NCI-H226 (cell line): ENCODE measurements around the gene NTNG1.
A peak's percentile ranks its signal among the peaks of the same experiment; 100 is the strongest.

Source experiments
- DNase-seq: peaks from one replicate; pipeline ENCODE4 v3.0.0-alpha.2; 2015

NTNG1 gene

GRCh38 chr1:107419003-107419402 is 278.2 kb downstream of the NTNG1 start:
- no peak for DNase-seq

DNA sequence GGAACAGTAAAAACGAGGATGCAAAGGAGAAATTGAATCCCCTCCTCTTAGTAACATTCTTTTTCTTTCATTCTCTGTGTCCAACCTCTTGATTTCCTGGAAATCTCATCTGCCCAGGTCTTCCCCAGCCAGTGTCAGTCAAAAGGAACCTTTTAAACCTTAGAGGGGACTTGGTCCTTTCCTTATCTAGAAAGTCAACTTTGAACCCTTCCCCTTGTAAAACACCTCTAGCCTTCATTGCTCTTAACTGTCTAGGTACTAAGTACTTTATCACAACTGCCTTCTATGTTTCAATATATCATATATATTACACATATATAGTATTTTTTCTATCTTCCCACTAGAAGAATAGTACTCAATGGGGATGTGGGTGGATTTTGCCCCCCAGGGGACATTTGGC is 282.1 kb downstream of the NTNG1 start:
- DNase-seq = no peak

- DNase-seq = peak; percentile 9
Observed at GRCh38 chr1:107430540-107431228, 289.8 kb downstream of the NTNG1 start.

DNA sequence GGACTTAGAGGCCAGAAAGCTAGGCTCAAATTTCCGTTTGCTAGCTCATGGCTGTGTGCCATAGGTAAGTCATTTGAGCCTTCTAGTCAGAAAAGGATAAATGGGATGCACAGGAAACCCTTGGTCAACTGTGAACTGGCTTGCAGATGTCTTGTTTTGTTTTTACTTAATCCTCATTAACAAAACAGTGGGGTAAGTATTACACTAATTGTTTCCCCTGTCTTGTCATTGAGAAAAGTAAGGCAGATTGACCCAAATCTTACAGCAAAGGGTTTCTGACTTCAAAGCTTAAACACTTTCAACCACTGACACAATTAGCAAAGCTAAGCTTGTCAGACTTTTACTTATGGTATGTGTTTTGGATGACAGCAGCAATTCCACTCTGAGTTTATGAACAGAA is 291.3 kb downstream of the NTNG1 start:
- no peak for DNase-seq

GRCh38 chr1:107433068-107433467 is 292.2 kb downstream of the NTNG1 start:
- no peak for DNase-seq

DNA sequence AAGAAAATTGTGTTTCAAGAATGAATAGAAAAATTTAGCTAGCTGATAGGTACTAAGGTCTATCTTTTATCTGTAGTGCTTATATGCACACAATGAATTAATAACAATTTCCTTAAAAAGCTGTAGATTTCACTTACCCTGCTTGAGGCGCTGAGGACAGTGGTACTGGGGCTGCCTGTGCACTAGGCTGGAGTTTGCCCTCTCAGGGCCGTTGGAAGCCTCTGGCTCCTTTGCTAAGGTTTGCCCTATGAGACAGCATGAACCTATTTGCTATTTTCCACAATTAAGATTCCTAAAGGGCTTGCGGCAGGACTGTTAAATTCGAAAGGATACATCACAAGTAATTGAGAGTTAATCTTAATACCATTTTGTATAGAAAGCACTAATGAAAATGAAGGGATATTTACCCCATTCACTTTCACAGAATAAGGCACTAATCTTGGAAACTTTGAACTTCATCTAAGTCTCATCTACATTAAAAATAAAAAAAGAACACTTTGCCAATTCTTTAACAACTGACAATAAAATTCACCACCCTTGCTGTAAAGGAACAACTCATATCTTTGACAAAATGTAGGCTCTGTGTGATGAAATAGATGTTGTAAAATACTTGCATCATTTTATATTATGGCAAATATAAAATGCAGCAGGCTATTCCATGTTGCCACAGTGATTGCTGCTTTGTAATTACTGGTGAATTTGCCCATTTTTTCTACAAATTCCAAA is 293.0 kb downstream of the NTNG1 start:
- DNase-seq = no peak

DNA sequence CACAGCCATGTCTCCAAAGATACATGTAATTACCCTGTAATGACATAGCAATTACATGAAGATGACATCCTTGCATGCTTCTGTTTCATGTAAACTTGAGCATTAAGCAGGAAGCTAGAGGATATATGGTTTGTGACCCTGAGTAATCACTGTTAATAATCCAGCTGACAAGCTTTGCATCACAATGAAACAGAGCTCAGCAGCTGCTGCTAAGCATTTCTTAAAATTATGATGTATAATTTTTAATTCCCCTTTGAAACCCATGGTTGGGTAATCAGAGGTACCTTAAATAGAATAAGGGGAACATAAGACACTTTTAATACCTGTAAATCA is 293.5 kb downstream of the NTNG1 start:
- no peak for DNase-seq

DNA sequence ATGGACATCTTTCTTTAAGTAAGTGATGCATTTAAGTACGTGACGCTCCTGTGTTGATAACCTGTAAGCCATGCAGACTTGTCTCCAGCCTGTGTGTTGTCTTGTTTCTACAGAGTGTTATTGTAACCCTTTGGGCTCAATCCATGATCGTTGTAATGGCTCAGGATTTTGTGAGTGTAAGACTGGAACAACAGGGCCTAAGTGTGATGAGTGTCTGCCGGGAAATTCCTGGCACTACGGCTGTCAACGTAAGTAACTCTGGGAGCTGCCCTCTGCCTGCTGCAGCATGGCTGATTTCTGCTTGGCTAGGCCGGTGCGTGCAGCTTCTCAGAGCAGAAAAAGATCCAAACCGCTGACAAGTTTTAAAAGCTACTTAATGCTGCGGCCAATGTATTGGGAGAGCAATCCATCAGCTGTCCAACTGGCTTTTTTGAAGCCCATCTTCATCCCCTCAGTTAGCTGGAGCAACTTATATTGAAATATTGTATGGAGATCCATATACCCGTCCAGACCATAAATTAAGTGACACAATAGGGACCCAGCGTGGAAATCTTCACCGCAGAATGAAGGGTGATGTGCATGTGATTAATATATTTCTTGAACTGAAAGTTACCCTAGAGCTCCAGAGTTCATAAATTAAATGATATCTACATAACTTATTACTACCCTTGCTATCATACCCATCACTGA is 295.9 kb downstream of the NTNG1 start:
- no peak for DNase-seq

- DNase-seq = no peak
Observed at GRCh38 chr1:107439567-107439966, 298.7 kb downstream of the NTNG1 start.

- DNase-seq = no peak
Observed at GRCh38 chr1:107442551-107442950, 301.7 kb downstream of the NTNG1 start.

- no peak for DNase-seq
Observed at GRCh38 chr1:107443027-107443426, 302.2 kb downstream of the NTNG1 start.

DNA sequence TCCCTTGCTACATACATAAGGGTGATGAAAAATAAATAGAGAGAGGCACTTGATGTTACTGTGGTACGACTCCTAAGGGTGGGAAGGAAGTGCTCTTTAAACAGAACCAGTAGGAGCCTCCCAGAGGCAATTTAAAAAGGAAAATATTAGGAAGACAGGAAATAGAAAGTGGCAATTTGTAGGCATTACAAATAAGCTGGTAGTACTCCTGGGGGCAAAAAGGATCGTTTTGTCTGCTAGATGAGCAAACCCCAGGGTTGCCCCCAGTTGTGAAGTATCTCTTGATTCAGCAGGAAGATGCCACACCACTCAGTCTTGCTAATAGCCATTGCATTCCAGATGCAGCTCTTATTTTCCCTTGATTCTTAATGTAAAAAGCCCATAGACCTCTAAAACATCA is 303.0 kb downstream of the NTNG1 start:
- no peak for DNase-seq

GRCh38 chr1:107444302-107444701 is 303.5 kb downstream of the NTNG1 start:
- DNase-seq = no peak

DNA sequence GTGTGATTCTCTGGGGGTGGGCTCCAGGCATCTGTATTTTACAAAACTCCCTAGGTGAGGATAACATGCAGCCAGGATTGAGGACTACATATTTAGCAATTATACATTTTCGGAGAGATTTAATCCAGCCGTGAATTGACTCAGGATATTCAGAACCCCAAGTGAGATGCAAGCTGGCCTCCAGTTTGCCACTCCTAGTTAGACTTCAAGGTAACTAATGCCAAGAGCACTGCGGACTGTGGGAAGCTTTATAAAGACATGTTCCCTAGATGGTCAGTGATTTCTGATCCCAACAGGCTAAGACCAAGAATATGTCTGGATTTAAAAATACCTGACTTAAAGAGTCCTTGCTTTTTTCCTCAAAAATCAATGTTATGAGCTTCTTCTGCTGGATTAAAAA is 308.5 kb downstream of the NTNG1 start:
- DNase-seq = no peak

- no peak for DNase-seq
Observed at GRCh38 chr1:107450899-107451664, 310.2 kb downstream of the NTNG1 start.

- no peak for DNase-seq
Observed at GRCh38 chr1:107451715-107452114, 310.9 kb downstream of the NTNG1 start.

DNA sequence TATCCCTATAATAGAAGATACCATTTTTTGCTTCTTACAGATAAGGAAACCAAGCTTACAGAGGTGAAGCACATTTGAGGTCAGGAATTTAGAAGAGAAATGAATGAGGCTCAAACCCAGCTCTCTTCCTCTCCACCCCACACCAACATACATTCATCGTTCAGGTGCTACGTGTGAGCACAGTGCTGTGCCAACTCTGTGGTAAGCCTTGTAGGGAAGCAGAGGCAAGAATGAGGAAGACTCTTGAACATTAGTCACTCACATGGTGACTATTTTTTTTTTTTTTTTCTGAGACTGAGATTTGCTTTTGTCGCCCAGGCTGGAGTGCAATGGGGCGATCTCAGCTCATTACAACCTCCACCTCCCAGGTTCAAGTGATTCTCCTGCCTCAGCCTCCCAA is 314.0 kb downstream of the NTNG1 start:
- DNase-seq = no peak

- DNase-seq = no peak
Observed at GRCh38 chr1:107457989-107458388, 317.1 kb downstream of the NTNG1 start.

GRCh38 chr1:107459204-107459904 is 318.5 kb downstream of the NTNG1 start:
- no peak for DNase-seq

DNA sequence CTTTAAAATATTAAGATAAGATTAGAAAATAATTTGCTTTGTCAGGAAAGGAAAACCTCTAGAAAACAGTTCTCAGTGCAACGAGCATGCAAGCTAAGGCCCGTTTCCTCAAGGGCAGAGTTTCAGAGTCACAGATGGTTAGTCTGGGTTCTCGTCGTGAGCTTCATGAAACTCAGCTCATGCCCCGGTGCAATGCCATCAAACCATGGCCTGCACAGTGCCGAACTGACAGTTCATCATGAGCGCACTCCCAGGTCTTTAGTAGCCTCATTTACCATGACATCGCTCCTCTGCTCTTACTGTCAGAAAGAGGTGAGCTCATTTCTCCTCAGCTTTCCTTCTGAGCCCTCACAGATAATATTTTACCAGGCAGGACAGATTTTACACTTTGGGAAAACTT is 319.2 kb downstream of the NTNG1 start:
- DNase-seq = no peak

GRCh38 chr1:107464827-107465226 is 324.0 kb downstream of the NTNG1 start:
- no peak for DNase-seq

- DNase-seq = no peak
Observed at GRCh38 chr1:107467286-107467685, 326.4 kb downstream of the NTNG1 start.

DNA sequence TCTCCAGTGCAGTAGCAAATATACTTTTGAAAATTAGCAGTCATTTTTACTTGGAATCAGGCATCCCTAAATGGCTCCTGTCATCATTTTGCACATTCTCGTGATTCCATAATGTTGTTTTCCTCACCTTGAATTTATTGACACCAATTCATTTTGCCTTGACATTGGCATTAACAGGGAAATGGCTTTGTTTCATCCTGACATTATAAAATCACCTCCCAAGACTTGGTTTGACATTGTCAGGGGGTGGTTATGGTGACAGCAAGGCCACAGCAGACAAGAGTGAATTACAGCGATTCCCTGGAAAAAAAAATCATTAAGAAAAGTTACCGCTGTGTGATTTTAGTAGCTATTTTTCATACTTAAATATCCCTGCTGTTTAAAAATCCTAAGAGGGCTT is 327.0 kb downstream of the NTNG1 start:
- DNase-seq = no peak
